Neural progenitor cell (in vitro differentiated cells): ENCODE data around the gene SNF8.

Experiments
- CTCF ChIP-seq: fragments of 200-600 bp; sonication (generic); IDR thresholded peaks from 2 replicates; pipeline ENCODE4 v1.5.1; 2017; ENCODE audit warnings: antibody characterized with exemption, mild to moderate bottlenecking
- EZH2 ChIP-seq: fragments of 200-600 bp; sonication (generic); IDR thresholded peaks from 2 replicates; pipeline ENCODE4 v1.6.1; 2017; ENCODE audit warnings: antibody characterized with exemption, mild to moderate bottlenecking, moderate library complexity
- EZH2phosphoT487 ChIP-seq: fragments of 200-600 bp; sonication (generic); IDR thresholded peaks from 2 replicates; pipeline ENCODE4 v1.6.1; 2017; ENCODE audit warnings: antibody characterized with exemption

GRCh38 chr17:48992444-48992843, 47.8 kb upstream of the SNF8 start:
- TF ChIP-seq CTCF, result no peak
- no peak for TF ChIP-seq EZH2
- no peak for TF ChIP-seq EZH2phosphoT487
